ENCODE data around the gene HEMGN. TPM values are rescaled to one million over a fixed set of nuclear protein-coding genes. Genes with fewer than 3 reads are reported as not detected.

Gene HEMGN
- total and polyA plus RNA-seq, 2 experiments from 2014 or later, result not detected

- TF ChIP-seq ZNF114 (CRISPR knock-in tag; IDR thresholded peaks at IDR 0.05), result no peak
- TF ChIP-seq, protein P1, sequence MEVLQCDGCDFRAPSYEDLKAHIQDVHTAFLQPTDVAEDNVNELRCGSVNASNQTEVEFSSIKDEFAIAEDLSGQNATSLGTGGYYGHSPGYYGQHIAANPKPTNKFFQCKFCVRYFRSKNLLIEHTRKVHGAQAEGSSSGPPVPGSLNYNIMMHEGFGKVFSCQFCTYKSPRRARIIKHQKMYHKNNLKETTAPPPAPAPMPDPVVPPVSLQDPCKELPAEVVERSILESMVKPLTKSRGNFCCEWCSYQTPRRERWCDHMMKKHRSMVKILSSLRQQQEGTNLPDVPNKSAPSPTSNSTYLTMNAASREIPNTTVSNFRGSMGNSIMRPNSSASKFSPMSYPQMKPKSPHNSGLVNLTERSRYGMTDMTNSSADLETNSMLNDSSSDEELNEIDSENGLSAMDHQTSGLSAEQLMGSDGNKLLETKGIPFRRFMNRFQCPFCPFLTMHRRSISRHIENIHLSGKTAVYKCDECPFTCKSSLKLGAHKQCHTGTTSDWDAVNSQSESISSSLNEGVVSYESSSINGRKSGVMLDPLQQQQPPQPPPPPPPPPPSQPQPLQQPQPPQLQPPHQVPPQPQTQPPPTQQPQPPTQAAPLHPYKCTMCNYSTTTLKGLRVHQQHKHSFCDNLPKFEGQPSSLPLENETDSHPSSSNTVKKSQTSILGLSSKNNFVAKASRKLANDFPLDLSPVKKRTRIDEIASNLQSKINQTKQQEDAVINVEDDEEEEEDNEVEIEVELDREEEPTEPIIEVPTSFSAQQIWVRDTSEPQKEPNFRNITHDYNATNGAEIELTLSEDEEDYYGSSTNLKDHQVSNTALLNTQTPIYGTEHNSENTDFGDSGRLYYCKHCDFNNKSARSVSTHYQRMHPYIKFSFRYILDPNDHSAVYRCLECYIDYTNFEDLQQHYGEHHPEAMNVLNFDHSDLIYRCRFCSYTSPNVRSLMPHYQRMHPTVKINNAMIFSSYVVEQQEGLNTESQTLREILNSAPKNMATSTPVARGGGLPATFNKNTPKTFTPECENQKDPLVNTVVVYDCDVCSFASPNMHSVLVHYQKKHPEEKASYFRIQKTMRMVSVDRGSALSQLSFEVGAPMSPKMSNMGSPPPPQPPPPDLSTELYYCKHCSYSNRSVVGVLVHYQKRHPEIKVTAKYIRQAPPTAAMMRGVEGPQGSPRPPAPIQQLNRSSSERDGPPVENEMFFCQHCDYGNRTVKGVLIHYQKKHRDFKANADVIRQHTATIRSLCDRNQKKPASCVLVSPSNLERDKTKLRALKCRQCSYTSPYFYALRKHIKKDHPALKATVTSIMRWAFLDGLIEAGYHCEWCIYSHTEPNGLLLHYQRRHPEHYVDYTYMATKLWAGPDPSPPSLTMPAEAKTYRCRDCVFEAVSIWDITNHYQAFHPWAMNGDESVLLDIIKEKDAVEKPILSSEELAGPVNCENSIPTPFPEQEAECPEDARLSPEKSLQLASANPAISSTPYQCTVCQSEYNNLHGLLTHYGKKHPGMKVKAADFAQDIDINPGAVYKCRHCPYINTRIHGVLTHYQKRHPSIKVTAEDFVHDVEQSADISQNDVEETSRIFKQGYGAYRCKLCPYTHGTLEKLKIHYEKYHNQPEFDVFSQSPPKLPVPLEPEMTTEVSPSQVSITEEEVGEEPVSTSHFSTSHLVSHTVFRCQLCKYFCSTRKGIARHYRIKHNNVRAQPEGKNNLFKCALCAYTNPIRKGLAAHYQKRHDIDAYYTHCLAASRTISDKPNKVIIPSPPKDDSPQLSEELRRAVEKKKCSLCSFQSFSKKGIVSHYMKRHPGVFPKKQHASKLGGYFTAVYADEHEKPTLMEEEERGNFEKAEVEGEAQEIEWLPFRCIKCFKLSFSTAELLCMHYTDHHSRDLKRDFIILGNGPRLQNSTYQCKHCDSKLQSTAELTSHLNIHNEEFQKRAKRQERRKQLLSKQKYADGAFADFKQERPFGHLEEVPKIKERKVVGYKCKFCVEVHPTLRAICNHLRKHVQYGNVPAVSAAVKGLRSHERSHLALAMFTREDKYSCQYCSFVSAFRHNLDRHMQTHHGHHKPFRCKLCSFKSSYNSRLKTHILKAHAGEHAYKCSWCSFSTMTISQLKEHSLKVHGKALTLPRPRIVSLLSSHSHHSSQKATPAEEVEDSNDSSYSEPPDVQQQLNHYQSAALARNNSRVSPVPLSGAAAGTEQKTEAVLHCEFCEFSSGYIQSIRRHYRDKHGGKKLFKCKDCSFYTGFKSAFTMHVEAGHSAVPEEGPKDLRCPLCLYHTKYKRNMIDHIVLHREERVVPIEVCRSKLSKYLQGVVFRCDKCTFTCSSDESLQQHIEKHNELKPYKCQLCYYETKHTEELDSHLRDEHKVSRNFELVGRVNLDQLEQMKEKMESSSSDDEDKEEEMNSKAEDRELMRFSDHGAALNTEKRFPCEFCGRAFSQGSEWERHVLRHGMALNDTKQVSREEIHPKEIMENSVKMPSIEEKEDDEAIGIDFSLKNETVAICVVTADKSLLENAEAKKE (CRISPR knock-in tag; IDR thresholded peaks at IDR 0.05), result no peak
Measured at GRCh38 chr9:97895211-97895610, 42.8 kb downstream of the HEMGN start (continued).

DNA sequence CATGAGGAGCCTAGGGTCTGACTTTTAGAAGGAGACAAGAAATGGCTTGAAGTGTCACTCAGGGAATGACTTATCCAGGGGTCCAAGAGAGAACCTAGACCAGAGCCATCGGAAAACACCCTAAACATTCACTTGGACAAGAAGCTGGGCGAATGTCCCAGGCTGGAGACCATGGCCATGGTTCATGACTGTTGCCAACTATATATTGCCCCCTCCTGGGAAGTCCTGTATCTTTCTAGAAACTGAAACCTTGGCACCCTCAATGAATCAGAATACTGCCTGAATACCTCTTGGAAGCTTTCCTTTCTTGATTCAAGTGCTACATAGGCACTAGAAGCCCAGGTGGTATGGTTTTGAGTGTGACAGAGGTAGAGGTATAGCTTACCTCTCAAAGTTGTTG is 45.6 kb downstream of the HEMGN start:
- H4K20me1 ChIP-seq (replicated peaks; ENCODE audit: insufficient read depth), result no peaks in the 10 kb centered on the region; the same call in 1 of the 2 replicates
- no peak for ATAC-seq
- Mint-ChIP-seq H3K9me3 (no peaks in the 10 kb centered on the region), H3K4me1 (peaks cover 7% of the 10 kb centered on the region; the same call in 2 of the 3 replicates), H3K27me3 (ENCODE audit: insufficient read depth, low read depth, poor library complexity) (peaks cover 13% of the 10 kb centered on the region), H3K27ac (no peak overlapping the region), H3K4me3 (no peak overlapping the region), H3K36me3 (ENCODE audit: low read depth) (no peaks in the 10 kb centered on the region)
- H3K79me2 ChIP-seq (replicated peaks; ENCODE audit: insufficient read depth), result no peaks in the 10 kb centered on the region
- H3K36me3 ChIP-seq (ENCODE audit: insufficient read depth), result no peaks in the 10 kb centered on the region
- no peaks in the 10 kb centered on the region for H3K4me1 ChIP-seq (ENCODE audit: insufficient read depth)
- H3K27me3 ChIP-seq (ENCODE audit: insufficient read depth), result no peaks in the 10 kb centered on the region
- H3F3A ChIP-seq (replicated peaks; ENCODE audit: low read depth), result no peaks in the 10 kb centered on the region
- DNase-seq (ENCODE audit: low spot score), result no peak
- H3K4me3 ChIP-seq, result no peak overlapping the region
- no peak overlapping the region for H2AFZ ChIP-seq
- no peaks in the 10 kb centered on the region for H3K9me2 ChIP-seq (ENCODE audit: insufficient read depth)
- H3K27ac ChIP-seq (ENCODE audit: low read depth), result no peak overlapping the region
- H3K4me2 ChIP-seq, result no peak overlapping the region
- TF ChIP-seq CTCF (conservative IDR thresholded peaks at IDR 0.05; ENCODE audit: low read depth in 2 of 2), result no peak
- TF ChIP-seq CREB1 (CRISPR knock-in tag; IDR thresholded peaks at IDR 0.05; ENCODE audit: low read depth), result no peak
- TF ChIP-seq ZNF331 (CRISPR knock-in tag; IDR thresholded peaks at IDR 0.05; ENCODE audit: low read depth), result no peak
- no peak for TF ChIP-seq POLR2AphosphoS5 (IDR thresholded peaks at IDR 0.05; ENCODE audit: low read depth)
- TF ChIP-seq ZNF114 (CRISPR knock-in tag; IDR thresholded peaks at IDR 0.05), result no peak
- no peak for TF ChIP-seq EZH2phosphoT487 (IDR thresholded peaks at IDR 0.05; ENCODE audit: unreplicated experiment)
- TF ChIP-seq REST (IDR thresholded peaks at IDR 0.05; ENCODE audit: unreplicated experiment), result no peak
- no peak for TF ChIP-seq ETS1 (IDR thresholded peaks at IDR 0.05)
- TF ChIP-seq NANOG (IDR thresholded peaks at IDR 0.05; ENCODE audit: borderline replicate concordance), result no peak
- no peak for TF ChIP-seq EZH2 (IDR thresholded peaks at IDR 0.05; ENCODE audit: low read depth, unreplicated experiment)
- TF ChIP-seq STAT1 (IDR thresholded peaks at IDR 0.05; ENCODE audit: unreplicated experiment), result no peak
